Neutrophil (primary cell): ENCODE data around the gene CYP27C1.

ENCODE experiments used
- H3K27ac ChIP-seq: fragments of 200-600 bp; sonication (generic); 2 replicates; pipeline ENCODE4 v1.5.1; 2016; ENCODE audit warnings: mild to moderate bottlenecking, moderate library complexity
- H3K27me3 ChIP-seq: fragments of 200-600 bp; sonication (generic); 2 replicates; pipeline ENCODE4 v1.6.0; 2016; ENCODE audit warnings: mild to moderate bottlenecking
- H3K36me3 ChIP-seq: fragments of 200-600 bp; sonication (generic); 2 replicates; pipeline ENCODE4 v1.5.1; 2017
- H3K4me1 ChIP-seq, 2 experiments: fragments of 200-600 bp in 1 of 2; sonication (generic) in 1 of 2; 1 replicate in 1 of 2; 2 replicates in 1 of 2; pipeline versions ENCODE4 v1.5.1 to v1.6.1; 2013 to 2016; ENCODE audit warnings: low read depth in 1 of 2, low read length in 1 of 2, mild to moderate bottlenecking in 1 of 2, moderate library complexity in 1 of 2; ENCODE audit not compliant: control insufficient read depth in 1 of 2, insufficient read depth in 1 of 2
- H3K4me3 ChIP-seq, 2 experiments: fragments of 200-600 bp in 1 of 2; sonication (generic) in 1 of 2; 1 replicate in 1 of 2; 2 replicates in 1 of 2; pipeline ENCODE4 v1.5.1; 2013 to 2016; ENCODE audit warnings: low read depth in 1 of 2, low read length in 1 of 2, mild to moderate bottlenecking in 1 of 2, moderate library complexity in 1 of 2
- H3K9me3 ChIP-seq: fragments of 200-600 bp; sonication (generic); 2 replicates; pipeline ENCODE4 v1.5.1; 2016
- CTCF ChIP-seq: fragments of 200-600 bp; sonication (generic); IDR thresholded peaks from 2 replicates; pipeline ENCODE4 v1.5.1; 2016; ENCODE audit warnings: antibody characterized with exemption

The CYP27C1 gene

GRCh38 chr2:127160676-127161075 is 59.4 kb downstream of the CYP27C1 start:
- no peaks in the 10 kb centered on the region for H3K36me3 ChIP-seq
- H3K4me1 ChIP-seq: no peaks in the 10 kb centered on the region
- H3K4me3 ChIP-seq: no peak overlapping the region
- H3K27me3 ChIP-seq: no peaks in the 10 kb centered on the region
- H3K27ac ChIP-seq: no peak overlapping the region
- TF ChIP-seq CTCF: no peak
- H3K9me3 ChIP-seq: no peaks in the 10 kb centered on the region

GRCh38 chr2:127159543-127159942 is 60.6 kb downstream of the CYP27C1 start:
- Histone ChIP-seq H3K27ac (no peak overlapping the region), H3K27me3 (no peaks in the 10 kb centered on the region), H3K4me3 (no peak overlapping the region), H3K4me1 (no peaks in the 10 kb centered on the region), H3K9me3 (no peaks in the 10 kb centered on the region), H3K36me3 (no peaks in the 10 kb centered on the region)
- TF ChIP-seq CTCF: no peak

- Histone ChIP-seq H3K27ac (no peak overlapping the region), H3K27me3 (no peaks in the 10 kb centered on the region), H3K36me3 (no peaks in the 10 kb centered on the region), H3K9me3 (no peaks in the 10 kb centered on the region), H3K4me3 (no peak overlapping the region), H3K4me1 (no peaks in the 10 kb centered on the region)
- no peak for TF ChIP-seq CTCF
Observed at GRCh38 chr2:127158614-127159290, 61.3 kb downstream of the CYP27C1 start.

GRCh38 chr2:127157651-127158485 is 62.2 kb downstream of the CYP27C1 start:
- no peak for TF ChIP-seq CTCF
- no peaks in the 10 kb centered on the region for H3K9me3 ChIP-seq

GRCh38 chr2:127157114-127157513 is 63.0 kb downstream of the CYP27C1 start:
- no peaks in the 10 kb centered on the region for H3K9me3 ChIP-seq
- no peak for TF ChIP-seq CTCF
- H3K4me3 ChIP-seq: no peak overlapping the region
- H3K36me3 ChIP-seq: no peaks in the 10 kb centered on the region
- no peaks in the 10 kb centered on the region for H3K27me3 ChIP-seq
- no peaks in the 10 kb centered on the region for H3K4me1 ChIP-seq
- H3K27ac ChIP-seq: no peak overlapping the region

More at GRCh38 chr2:127157651-127158485, 62.2 kb downstream of the CYP27C1 start:
- Histone ChIP-seq H3K4me3 (no peak overlapping the region), H3K27me3 (no peaks in the 10 kb centered on the region), H3K36me3 (no peaks in the 10 kb centered on the region), H3K4me1 (no peaks in the 10 kb centered on the region), H3K27ac (no peak overlapping the region)
